GM19240 (cell line): ENCODE data around the gene UGT1A8.

Source experiments
- DNase-seq: peaks from one replicate; pipeline ENCODE4 v3.0.0; 2011; ENCODE audit warnings: low spot score; ENCODE audit not compliant: insufficient read length

Gene UGT1A8

DNA sequence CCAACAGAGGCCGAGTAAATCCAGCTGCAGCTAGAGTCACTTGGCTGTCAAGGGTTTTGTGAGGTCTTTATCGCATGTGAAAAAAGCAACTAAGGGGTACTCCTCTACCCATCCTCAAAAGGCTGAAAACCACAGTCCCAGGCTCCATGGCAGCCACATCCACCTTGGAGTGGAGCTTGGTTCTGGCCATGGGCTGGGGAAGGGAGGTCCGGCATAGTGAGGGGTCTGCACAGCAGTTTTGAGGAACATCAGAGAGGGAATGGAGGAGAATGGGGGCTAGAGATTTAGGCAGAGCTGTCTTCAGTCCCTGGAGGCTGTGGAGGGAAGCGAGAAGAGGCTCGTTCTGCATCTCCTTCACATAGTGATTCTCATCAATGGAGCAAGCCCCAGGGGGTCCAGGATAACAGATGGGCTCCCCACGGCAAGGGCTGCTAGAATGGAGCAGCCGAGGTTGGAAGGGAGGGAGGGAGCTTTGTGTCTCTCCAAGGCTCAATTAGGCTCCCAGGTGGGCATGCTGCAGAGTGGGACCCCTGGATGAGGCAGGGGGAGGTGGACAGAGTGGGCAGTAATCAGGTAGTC lies 181.7 kb downstream of the UGT1A8 start:
- no peak for DNase-seq

DNA sequence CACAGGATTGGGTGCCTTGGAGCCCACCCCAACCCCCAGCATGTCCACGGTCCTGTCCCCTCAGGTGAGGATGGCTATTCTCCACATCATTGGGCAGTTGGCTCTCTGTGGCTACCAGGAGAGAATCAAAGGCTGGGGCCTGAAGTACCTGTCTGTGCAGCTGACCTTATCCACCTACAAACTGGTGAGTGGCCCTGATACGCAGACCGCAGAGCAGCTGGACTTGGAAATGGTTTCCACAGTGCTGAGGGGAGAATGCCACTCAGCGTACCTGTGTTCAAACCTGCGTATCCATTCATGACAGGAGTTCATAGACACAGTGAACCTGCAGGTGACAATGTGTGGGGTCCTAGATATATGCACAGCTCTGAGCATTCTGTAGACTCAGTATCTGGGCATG lies 182.3 kb downstream of the UGT1A8 start:
- no peak for DNase-seq

DNA sequence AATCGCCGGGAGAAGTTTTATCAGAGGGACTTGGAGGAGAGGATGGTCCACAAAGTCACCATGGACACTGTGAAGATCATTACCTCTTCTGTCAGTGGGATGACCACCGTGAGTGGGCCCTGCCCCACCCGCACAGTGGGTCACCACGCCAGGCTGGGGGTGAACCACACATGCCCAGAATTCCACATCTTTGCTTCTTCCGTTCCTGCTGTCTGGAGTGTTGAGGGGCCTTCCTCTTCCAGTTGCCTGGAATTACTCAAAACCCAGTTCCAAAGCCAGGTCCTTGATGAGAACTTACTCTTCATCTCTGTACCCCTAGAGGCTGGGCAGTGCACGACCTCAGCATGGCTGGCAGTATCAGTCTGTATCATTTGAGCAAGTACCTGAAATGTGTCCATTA lies 182.8 kb downstream of the UGT1A8 start:
- no peak for DNase-seq

DNA sequence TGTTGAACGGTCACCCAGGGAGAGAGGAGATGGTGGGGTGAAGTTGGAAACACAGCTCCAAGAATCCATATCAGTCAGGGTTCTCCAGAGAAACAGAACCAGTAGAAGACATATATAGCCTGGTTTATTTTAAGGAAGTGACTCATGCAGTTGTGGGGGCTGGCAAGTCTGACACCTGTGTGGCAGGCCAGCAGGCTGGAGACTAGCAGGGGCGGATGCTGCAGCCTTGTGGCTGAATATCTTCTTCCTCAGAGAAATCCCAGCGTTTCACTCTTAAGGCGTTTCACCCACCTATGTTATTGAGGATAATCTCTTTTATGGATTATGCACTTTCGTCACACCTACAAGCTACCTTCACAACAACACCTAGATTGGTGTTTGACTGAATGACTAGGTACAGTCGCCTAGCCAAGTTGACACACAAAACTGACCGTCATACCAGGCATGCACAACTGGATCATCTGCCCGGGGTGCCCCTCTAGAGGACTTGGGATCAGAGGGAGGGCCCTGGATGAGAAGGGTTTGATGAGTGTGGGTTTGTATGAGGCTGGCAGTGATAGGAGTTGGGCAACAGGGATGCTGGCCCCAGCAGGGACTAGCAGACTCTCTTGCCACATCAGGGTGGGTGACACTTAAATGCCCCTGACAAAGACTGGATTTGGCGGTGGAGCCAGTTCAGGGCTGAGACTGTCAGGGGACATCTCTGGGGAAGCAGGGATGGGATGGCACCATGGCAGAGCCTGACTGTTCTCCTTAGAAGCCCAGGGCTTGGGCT lies 184.1 kb downstream of the UGT1A8 start:
- DNase-seq, result no peak

DNA sequence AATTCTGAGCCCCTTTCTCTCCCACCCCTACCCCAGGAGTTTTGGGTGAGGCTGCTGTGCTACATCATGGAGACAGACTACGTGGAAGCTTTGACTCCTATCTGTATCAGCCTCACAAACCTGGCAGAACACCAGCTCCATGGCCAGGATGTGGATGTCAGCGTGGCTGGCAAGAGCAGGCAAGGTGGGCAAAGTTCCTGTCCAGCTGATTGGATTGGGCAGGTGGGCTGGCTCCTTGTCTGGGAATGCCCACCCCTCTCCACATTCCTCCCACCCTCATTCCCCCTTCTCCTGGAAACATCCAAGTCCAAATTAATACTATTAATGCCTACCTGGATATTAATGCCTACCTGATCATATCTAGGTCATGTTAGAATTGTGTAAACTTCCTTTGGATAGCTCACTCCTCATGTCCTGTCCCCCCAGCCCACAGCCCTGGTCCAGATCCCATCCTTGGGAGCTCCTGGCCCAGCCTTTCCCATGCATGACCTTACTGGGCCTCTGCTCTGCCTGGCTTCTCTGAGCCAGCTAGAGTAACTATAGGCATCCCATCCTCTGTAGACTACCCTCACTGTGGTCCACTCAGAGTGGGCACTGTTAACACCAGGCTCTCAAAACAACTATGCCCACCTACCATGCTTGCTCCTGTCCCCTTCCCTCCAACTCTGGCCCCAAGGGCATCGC lies 184.8 kb downstream of the UGT1A8 start:
- no peak for DNase-seq

DNA sequence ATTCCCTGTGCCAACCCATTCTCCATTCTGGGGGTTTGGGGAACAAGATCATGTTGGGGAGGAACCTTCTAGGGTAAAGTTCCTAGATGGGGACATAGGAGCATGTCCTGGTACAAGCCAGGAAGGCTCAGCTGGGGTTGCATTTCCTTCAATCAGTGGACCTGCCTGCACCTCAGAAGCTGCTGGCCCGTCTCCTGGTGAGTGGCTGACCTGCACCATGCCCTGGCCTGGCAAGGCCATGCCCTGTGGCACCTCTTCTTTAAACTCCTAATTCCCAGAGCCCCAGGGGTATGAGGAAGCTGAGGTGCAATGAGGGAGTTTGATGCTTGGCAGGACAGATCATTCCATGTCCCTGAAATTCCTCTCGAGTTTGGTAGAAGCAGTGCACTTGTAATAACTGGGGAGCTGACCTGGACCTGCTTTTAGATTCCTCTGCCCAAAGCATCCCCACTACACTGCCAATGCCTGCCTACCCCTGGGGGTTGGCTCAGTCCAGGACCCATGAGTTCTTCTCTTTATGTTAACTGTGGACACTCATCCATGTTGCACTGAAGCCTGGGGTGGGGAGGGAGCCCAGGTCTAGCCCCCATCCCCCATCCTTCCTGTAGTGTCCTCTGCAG lies 186.0 kb downstream of the UGT1A8 start:
- no peak for DNase-seq

DNA sequence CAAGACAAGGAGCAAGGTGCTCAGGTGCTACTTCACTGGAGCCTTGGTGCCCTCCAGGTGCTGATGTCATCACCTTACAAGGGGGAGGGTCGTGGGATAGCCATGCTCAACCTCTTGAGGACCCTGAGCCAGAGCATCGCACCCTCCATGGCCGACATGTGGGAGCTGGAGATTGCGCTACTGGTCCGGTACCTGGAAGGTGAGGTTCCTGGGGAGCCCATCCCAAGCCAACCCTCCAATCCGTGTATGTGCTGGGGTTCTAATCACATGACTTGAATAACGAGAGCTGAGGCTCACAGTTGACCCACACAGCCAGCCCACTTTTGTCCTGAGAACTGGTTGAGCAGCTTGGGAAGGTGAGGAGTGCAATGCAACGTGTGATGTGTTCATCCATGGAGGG lies 186.6 kb downstream of the UGT1A8 start:
- no peak for DNase-seq

DNA sequence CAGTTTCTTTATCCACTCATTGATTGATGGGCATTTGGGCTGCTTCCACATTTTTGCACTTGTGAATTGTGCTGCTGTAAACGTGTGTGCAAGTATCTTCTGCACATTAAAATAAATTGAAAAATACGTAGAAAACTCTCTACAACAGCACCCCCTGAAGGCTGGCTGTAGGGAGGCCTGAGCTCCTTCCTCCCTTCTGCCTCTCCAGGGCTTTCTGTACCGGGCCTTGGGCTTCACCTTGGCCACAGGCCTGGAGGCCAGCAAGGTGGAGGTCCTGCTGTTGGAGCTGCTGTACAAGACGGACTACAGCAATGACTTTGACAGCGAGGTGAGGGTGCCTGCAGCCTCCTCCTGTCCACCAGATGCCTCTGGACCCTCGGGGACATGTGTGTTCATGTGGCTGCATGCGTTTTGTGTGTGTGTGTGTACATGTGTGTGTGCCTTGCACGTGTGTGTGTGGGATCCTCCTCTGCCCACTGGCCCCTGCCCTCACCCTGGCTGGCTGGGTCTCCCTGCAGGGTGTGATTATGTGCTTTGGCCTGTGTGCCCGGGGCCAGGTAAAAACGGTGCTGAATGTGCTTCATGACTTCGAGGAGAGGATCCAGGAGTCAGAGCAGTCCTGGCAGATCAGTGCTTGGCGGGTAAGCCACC lies 189.9 kb downstream of the UGT1A8 start:
- DNase-seq, result no peak

DNA sequence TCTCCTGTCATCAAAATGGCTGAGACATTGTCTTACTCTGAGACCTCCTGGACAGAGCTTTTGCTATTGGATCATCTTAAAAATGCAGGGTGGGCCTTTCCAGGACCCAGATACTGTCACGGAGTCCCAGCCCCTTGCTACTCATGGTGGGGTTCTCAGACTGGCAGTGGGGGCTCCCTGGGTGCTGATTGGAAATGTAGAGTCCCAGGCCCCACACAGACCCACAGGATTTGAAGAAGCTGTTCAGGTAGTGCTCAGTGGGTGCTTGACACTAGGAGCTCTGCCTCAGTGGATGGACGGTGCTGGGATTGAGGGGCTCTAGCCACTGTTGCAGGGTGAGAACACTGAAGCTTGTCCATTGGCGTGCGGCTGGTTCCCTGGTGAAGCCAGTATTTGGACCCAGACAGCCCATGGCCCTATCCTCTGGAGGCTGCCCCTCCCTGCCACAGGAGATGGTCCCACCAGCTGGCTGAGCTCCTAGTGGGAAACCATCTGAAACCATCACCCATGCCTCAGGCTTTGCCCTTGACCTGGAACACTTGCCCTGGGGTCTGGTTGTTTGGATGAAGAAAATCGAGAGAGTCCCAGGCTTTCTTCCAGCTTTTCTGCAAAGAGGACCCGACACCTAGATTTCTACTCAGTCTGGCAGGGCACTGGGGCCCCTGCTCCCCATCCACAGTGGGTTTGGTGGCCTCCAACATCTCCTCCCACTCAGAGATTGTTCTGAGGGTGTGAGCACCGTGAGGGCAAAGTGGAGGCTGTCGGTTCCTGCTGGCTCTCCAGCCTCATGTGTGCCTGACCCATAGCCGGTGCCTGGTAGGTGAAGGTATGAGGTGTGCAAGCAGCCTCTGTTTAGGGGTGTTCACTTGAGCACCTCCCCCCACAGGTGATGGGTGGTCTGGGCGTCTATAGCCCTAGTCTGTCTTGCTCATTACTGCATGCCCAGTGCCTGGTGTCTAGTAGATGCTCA lies 190.8 kb downstream of the UGT1A8 start:
- DNase-seq, result no peak

DNA sequence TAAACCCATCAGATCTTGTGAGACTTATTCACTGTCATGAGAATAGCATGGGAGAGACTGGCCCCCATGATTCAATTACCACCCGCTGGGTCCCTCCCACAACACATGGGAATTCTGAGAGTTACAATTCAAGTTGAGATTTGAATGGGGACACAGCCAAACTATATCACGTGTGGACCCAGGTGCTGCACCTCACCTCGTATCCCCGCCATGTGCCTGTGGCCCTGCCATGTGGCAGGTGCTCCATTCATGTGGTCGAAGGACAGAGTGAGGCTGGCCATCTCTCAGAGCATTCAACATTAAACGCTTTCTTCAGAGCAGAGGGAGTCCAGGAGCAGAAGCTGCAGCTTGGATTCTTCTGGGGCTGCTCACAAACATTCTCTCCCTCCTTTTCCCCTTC lies 193.0 kb downstream of the UGT1A8 start:
- DNase-seq, result no peak

DNA sequence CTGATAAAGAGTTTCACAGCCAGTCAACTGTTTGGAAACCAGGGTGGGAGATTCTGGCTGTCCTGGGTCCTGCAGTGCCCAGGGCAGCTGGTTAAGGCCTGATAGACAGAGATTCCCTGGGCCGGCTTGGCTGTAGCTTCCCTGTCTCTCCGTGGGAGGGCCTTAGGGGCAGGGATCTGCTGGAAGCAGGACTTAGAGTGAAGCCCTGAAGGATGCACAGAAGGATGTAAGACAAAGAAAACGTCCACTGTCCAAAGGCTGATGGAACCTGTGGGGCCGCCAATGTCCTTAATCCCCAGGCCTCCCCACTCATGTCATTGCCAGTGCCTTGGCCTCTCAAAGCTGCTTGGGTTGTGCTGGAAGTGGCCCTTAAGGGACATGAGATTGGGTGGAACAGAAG lies 193.7 kb downstream of the UGT1A8 start:
- DNase-seq, result no peak

DNA sequence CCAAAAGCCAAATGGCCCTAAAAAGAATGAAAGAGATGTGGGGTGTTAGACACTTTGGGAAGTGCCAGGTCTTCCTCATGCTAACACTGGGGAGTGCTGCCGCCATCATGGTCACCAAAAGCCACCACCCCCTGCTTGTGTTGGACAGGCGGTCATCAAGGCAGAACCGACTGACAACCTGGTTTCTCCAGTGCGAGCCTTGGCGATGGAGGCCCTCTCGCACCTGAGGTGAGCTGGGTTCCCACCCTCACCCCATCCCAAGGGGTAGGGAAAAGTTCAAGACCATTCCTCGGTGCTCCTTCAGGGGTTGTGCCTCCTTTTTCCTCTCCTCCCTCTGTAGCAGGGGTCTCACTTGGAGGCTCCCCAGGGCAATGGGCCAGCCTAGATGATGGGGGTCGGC lies 194.3 kb downstream of the UGT1A8 start:
- no peak for DNase-seq

DNA sequence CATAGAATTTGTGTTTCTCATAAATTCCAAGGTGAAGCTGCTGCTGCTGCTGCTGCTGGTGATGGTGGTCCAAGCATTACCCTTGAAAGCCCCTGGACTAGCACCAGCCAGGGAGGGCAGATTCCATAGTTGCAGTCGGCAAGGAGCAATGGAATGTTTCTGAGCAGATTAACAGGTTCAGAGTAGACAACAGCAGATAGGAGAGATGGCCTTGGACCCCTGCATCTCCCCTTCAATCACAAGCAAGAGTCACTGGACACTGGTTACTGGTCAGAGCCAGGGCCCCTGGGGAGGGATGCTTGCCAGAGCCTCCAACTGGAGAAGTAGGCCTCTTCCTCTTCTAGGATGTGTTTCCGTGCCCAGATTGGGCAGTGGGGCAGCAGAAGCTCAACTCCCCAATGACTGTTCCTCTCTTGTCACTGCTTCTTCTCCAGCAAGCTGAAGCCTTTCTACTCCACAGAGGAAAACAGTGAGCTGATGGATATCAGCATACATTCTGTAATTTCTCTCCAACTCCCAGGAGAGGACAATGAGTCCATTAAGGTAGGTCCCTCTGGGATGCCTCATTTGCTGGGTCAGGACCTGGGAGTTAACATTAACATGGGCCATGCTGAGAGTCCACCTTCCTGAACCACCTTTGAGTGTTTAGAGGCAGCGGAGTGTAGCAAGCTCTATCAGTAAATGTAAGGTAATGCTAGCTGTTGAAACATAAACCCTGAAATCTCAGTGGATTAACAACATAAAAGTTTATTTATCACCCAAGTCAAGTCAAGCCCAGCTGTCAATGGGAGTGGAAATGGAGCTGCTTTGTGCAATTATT lies 196.0 kb downstream of the UGT1A8 start:
- DNase-seq, result no peak

DNA sequence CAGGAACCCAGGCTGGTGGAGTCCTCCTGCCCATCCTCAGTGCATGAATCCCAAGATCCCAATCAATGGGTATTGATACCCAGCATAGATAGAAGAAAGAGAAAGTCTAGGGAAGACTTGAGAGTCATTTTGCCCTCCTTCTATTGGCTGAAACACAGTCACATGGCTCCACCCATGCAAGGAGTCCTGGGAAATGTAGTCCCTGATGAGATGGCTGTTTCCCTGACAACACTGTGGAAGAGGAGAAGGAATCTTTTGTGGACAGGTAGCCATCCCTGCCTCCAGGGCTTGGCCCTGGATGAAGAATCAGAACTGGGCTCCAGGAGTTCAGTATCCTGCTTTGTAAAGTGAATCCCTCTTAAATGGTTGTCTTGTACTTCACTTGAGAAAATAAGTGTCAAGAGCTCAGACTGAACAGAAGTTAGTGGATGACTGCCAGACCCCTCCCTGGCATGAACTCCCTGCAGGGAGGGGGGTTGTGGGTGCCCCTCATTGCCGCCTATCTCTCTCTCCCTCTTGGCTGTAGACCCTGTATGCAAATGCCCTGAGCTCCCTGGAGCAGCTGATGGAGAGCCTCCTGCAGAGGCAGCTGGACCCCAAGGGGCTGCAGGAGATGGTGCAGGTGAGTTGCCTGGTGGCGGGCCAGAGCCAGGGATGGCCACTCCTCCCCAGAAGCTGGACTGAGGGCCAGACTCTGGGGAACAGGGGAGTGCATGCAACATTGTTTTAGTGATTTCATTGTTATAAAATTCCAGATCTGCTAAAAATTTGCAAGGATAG lies 196.8 kb downstream of the UGT1A8 start:
- DNase-seq, result no peak

DNA sequence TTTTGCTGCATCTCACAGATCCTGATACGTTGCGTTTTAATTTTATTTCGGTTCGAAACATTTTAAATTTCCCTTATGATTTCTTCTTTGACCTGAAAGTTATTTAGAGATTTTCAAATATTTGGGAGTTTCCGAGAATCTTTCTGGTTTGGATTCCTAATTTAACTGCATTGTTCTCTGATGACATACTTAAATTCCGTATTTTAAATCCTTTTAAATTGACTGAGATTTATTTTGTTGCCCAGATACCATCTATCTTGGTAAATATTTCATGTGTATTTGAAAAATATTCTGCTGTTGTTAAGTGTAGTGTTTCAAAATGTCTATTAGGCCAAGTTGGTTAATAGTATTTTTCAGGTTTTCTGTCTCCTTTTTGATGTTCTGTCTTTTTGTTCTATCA lies 198.4 kb downstream of the UGT1A8 start:
- no peak for DNase-seq

DNA sequence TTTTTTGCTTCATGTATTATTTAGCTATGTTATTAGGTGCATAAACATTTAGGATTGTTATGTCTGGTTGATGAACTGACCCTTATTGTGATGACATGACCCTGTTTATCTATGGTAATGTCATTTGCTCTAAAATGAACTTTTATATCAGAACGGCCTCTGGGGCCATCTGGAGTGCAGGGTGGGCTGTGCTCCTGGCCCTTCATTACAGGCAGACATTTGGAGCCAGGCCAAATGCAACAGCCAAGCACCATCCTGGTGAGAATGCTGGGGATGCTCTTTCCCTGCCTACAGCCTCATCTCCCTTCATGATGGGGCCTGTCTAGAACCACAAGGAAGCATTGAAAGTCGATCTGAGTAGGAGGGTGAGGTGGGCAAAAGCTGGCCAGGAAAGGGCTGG lies 198.9 kb downstream of the UGT1A8 start:
- no peak for DNase-seq

DNA sequence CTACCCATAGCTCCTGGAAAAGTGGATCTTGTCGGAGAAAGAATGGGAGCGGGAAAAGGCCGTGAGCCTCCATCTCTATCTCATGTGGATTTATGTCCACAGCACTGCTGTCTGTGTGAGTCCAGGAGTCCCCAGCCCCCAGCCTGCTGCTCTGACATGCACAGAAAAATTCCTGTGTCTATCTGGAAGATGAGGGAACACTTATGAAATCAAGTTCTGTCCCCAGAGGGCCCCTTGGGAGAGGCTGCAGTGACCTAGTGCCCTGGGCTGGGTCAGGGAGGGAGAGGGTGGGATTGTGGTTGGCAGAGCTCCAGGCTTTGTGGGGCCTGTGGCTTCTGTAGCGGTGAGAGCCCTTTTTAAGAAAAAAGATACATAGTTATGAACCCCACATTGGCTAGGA lies 199.3 kb downstream of the UGT1A8 start:
- DNase-seq, result no peak

DNA sequence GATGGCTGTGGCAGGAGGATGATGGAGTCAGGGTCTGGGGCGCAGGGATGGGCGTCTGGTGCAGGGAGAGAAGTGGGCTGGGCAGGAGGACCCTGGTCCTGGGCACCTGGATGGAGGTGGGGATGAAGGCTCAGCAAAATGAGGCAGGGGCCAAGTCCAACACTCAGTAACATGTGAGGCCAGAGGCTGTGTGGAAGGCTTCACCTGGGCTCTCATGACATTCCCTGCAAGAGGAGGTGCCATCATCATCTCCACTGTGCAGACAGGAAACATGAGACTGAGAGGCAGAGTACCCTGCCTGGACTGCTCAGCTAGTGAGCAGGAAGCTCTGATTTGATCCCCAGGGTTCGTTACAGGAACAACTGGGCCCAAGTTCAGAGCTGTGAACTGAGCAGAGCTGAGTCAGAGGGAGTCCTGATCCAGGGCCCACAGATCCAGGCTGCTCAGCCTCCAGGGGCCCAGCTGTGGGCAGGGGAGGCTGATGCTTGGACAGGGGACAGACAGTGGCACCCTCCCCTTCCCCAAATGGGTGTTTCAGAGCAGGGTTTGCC lies 200.0 kb downstream of the UGT1A8 start:
- DNase-seq, result no peak
